Epithelial cell of proximal tubule (primary cell): ENCODE results near the gene C2CD3. TPM values are rescaled to one million over a fixed set of nuclear protein-coding genes. Genes with fewer than 3 reads are reported as not detected.

Experiments
- DNase-seq: peaks from one replicate; pipeline ENCODE4 v3.0.0-alpha.2; 2011; ENCODE audit warnings: low read depth
- H3K4me3 ChIP-seq: 2 replicates; pipeline ENCODE4 v1.5.1; 2011; ENCODE audit warnings: low read depth, mild to moderate bottlenecking, low read length
- CTCF ChIP-seq: conservative IDR thresholded peaks from 2 replicates; pipeline ENCODE4 v1.5.1; 2012; ENCODE audit warnings: low read depth, mild to moderate bottlenecking, low read length
- total RNA-seq: library from RNA; depleted of rRNA; stranded (reverse); fragments of >200 nt; gene quantifications from 2 replicates; pipeline ENCODE4 v1.2.3, GENCODE V29; 2015

The C2CD3 gene
- 15.1 and 24.6 TPM in 2 replicates for total RNA-seq

GRCh38 chr11:74170694-74171629 is at the start of gene C2CD3, which contains the start of gene PPME1:
Gene C2CD3 (minus strand): TSS chr11:74171002. CDS start chr11:74170792, 210 bp downstream.
Gene PPME1 (plus strand): TSS chr11:74171289. CDS start chr11:74171422, 133 bp downstream.
- peak; percentile 32 for TF ChIP-seq CTCF
- peak within 1 kb of the TSS; percentile 72 for H3K4me3 ChIP-seq
- DNase-seq = peak; percentile 96

- peak; percentile 32 for DNase-seq
- no peak overlapping the region for H3K4me3 ChIP-seq
- TF ChIP-seq CTCF = no peak
Measured at GRCh38 chr11:74220376-74220775, 49.6 kb upstream of the C2CD3 start.

- DNase-seq = no peak
- no peak for TF ChIP-seq CTCF
- H3K4me3 ChIP-seq = no peak overlapping the region
Measured at GRCh38 chr11:74212533-74212932, 41.7 kb upstream of the C2CD3 start.

- no peak overlapping the region for H3K4me3 ChIP-seq
- DNase-seq = peak; percentile 57
- TF ChIP-seq CTCF = no peak
Measured at GRCh38 chr11:74208507-74208906, 37.7 kb upstream of the C2CD3 start.

GRCh38 chr11:74206746-74207145 is 35.9 kb upstream of the C2CD3 start:
- DNase-seq = no peak
- no peak for TF ChIP-seq CTCF
- no peak overlapping the region for H3K4me3 ChIP-seq

- DNase-seq = no peak
- no peak overlapping the region for H3K4me3 ChIP-seq
- no peak for TF ChIP-seq CTCF
Measured at GRCh38 chr11:74205181-74205580, 34.4 kb upstream of the C2CD3 start.
